Neural cell (in vitro differentiated cells): ENCODE results near the gene LRFN5. TPM values are rescaled to one million over a fixed set of nuclear protein-coding genes. Genes with fewer than 3 reads are reported as not detected.

Experiments
- H2AFZ ChIP-seq: fragments of 200-600, 300-800 bp; sonication (generic), shearing (Covaris generic); 2 replicates; pipeline ENCODE4 v1.6.0; 2014; ENCODE audit warnings: low read depth, mild to moderate bottlenecking, antibody characterized with exemption, low read length, moderate library complexity
- H3F3A ChIP-seq: fragments of 200-600 bp; shearing (Covaris generic); 2 replicates; pipeline ENCODE4 v1.6.1; 2016; ENCODE audit warnings: mild to moderate bottlenecking, moderate library complexity, mixed read lengths, antibody characterized with exemption, low read length; ENCODE audit not compliant: insufficient read depth, poor library complexity, severe bottlenecking
- H3K27ac ChIP-seq: fragments of 200-600, 300-800 bp; sonication (generic), shearing (Covaris generic); 2 replicates; pipeline ENCODE4 v1.5.1; 2014; ENCODE audit warnings: mild to moderate bottlenecking, low read length, moderate library complexity
- H3K27me3 ChIP-seq: fragments of 300-800, 200-600 bp; sonication (generic), shearing (Covaris generic); 2 replicates; pipeline ENCODE4 v1.6.0; 2014; ENCODE audit warnings: mild to moderate bottlenecking, low read depth, low read length, moderate library complexity; ENCODE audit not compliant: insufficient read depth
- H3K36me3 ChIP-seq: fragments of 300-800, 200-600 bp; sonication (generic), shearing (Covaris generic); 2 replicates; pipeline ENCODE4 v1.5.1; 2014; ENCODE audit warnings: mild to moderate bottlenecking, antibody characterized with exemption, low read length, moderate library complexity; ENCODE audit not compliant: insufficient read depth
- H3K4me2 ChIP-seq: fragments of 300-800, 200-600 bp; sonication (generic), shearing (Covaris generic); 2 replicates; pipeline ENCODE4 v1.6.0; 2014; ENCODE audit warnings: mild to moderate bottlenecking, low read length
- H3K4me3 ChIP-seq: fragments of 300-800, 200-600 bp; sonication (generic), shearing (Covaris generic); 2 replicates; pipeline ENCODE4 v1.5.1; 2014; ENCODE audit warnings: mild to moderate bottlenecking, low read length, moderate library complexity
- H3K79me2 ChIP-seq: fragments of 200-600 bp; shearing (Covaris generic); replicated peaks from 2 replicates; pipeline ENCODE4 v1.6.0; 2014; ENCODE audit warnings: mild to moderate bottlenecking, low read length, moderate library complexity; ENCODE audit not compliant: insufficient read depth
- H3K9ac ChIP-seq: fragments of 300-800, 200-600 bp; sonication (generic), shearing (Covaris generic); 2 replicates; pipeline ENCODE4 v1.6.1; 2016; ENCODE audit warnings: mild to moderate bottlenecking, low read length, mixed read lengths
- H3K9me2 ChIP-seq: fragments of 200-600 bp; shearing (Covaris generic); 2 replicates; pipeline ENCODE4 v1.6.1; 2016; ENCODE audit warnings: mild to moderate bottlenecking, low read length, mixed read lengths; ENCODE audit not compliant: insufficient read depth
- H3K9me3 ChIP-seq: fragments of 200-600, 300-800 bp; sonication (generic), shearing (Covaris generic); 2 replicates; pipeline ENCODE4 v1.6.1; 2016; ENCODE audit warnings: mild to moderate bottlenecking, mixed run types, low read length, moderate library complexity, mixed read lengths
- H4K20me1 ChIP-seq: fragments of 200-600 bp; shearing (Covaris generic); 2 replicates; pipeline ENCODE4 v1.6.1; 2016; ENCODE audit warnings: mild to moderate bottlenecking, mixed run types; ENCODE audit not compliant: insufficient read depth
- EP300 ChIP-seq: fragments of 450-650 bp; conservative IDR thresholded peaks from 2 replicates; pipeline ENCODE4 v1.6.1; 2014; ENCODE audit warnings: antibody characterized with exemption, mild to moderate bottlenecking, moderate library complexity; ENCODE audit not compliant: poor library complexity, severe bottlenecking
- EZH2 ChIP-seq: fragments of 200-600, 300-800 bp; shearing (Covaris generic), sonication (generic); IDR thresholded peaks from 2 replicates; pipeline ENCODE4 v1.6.1; 2014; ENCODE audit warnings: antibody characterized with exemption, low read length, borderline replicate concordance, mild to moderate bottlenecking; ENCODE audit not compliant: insufficient read depth, poor library complexity, severe bottlenecking
- MXI1 ChIP-seq: fragments of 450-650 bp; conservative IDR thresholded peaks from 2 replicates; pipeline ENCODE4 v1.6.1; 2014; ENCODE audit warnings: antibody characterized with exemption, mild to moderate bottlenecking; ENCODE audit not compliant: poor library complexity, severe bottlenecking
- POLR2AphosphoS5 ChIP-seq: IDR thresholded peaks from 2 replicates; pipeline ENCODE4 v1.6.1; 2012
- RAD21 ChIP-seq: fragments of 450-650 bp; conservative IDR thresholded peaks from 2 replicates; pipeline ENCODE4 v1.6.1; 2014; ENCODE audit warnings: antibody characterized with exemption, mild to moderate bottlenecking, moderate library complexity
- SMC3 ChIP-seq: fragments of 450-650 bp; conservative IDR thresholded peaks from 2 replicates; pipeline ENCODE4 v1.6.1; 2014; ENCODE audit warnings: antibody characterized with exemption, mild to moderate bottlenecking, moderate library complexity; ENCODE audit not compliant: poor library complexity
- TAF1 ChIP-seq: IDR thresholded peaks from 2 replicates; pipeline ENCODE4 v1.6.1; 2012; ENCODE audit warnings: low read depth
- polyA plus RNA-seq: library from polyadenylated mRNA; depleted of rRNA; stranded (reverse); fragments of >200 nt; gene quantifications from 2 replicates; pipeline ENCODE4 v1.2.3, GENCODE V29; 2014
- TF ChIP-seq, protein P1 (sequence below): IDR thresholded peaks from 2 replicates; pipeline ENCODE4 v1.6.1; 2012; ENCODE audit warnings: borderline replicate concordance
- TF ChIP-seq, protein P2 (sequence below): fragments of 450-650 bp; IDR thresholded peaks from 2 replicates; pipeline ENCODE4 v1.5.1; 2014; ENCODE audit warnings: antibody characterized with exemption, mild to moderate bottlenecking, moderate library complexity; ENCODE audit not compliant: poor library complexity, severe bottlenecking

LRFN5 gene
- polyA plus RNA-seq, 1 donor from 2014 or later, result 24.5 TPM

DNA sequence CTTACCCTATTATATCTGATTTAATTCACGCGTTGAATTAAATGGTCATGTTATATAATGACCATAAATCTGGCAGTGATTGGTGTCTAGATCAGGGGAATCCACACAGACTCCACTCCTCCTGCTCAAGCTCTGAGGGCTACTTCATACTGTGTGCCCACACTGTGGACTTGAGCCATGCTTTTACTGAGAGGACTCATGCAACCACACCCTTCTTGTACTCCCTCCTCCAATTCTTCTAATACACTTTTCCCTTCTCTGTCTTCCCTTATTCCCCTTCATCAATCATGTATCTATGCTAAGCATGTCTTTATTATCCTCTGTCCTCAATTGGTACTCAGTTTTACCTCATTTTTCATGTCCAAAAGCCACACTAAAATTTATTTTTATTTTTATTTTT, 37.7 kb upstream of the LRFN5 start:
- H3K27me3 ChIP-seq, result no peaks in the 10 kb centered on the region

DNA sequence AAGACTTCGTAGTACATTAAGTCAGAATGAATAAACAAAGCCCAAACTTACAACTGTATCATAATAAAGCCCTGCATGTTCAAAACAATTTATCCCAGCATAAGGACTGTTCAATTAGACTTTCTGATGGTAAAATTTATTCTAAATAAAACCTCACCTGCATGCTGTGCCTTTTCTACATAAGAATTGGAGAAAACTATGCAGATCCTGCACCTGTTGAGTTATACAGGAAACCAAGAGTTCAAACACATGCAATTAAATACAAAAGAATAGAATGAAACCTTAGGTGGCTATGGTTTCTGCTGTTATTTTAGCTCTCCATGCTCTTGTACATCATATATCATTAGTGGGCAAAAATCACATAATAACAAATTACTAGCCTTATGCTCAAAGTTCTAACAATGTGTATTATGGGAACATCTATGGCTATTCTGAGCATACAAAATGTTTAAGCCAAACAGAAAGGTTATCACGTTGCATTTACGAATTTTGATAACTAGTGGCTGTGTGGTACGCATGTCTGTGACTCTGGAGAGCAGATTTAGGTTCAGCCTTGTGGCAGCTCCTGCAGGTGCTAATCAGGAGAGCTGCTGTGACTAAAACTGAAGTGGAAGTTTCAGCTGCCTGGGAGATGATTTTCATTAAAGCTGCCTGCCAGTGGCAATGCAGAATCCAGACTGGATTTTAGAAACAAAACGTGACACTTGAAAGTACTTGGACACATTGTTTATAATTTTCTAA, 36.1 kb upstream of the LRFN5 start:
- no peak overlapping the region for H2AFZ ChIP-seq
- H3K9ac ChIP-seq, result no peak overlapping the region
- TF ChIP-seq, protein P1, sequence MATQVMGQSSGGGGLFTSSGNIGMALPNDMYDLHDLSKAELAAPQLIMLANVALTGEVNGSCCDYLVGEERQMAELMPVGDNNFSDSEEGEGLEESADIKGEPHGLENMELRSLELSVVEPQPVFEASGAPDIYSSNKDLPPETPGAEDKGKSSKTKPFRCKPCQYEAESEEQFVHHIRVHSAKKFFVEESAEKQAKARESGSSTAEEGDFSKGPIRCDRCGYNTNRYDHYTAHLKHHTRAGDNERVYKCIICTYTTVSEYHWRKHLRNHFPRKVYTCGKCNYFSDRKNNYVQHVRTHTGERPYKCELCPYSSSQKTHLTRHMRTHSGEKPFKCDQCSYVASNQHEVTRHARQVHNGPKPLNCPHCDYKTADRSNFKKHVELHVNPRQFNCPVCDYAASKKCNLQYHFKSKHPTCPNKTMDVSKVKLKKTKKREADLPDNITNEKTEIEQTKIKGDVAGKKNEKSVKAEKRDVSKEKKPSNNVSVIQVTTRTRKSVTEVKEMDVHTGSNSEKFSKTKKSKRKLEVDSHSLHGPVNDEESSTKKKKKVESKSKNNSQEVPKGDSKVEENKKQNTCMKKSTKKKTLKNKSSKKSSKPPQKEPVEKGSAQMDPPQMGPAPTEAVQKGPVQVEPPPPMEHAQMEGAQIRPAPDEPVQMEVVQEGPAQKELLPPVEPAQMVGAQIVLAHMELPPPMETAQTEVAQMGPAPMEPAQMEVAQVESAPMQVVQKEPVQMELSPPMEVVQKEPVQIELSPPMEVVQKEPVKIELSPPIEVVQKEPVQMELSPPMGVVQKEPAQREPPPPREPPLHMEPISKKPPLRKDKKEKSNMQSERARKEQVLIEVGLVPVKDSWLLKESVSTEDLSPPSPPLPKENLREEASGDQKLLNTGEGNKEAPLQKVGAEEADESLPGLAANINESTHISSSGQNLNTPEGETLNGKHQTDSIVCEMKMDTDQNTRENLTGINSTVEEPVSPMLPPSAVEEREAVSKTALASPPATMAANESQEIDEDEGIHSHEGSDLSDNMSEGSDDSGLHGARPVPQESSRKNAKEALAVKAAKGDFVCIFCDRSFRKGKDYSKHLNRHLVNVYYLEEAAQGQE, result no peak
- TF ChIP-seq TAF1 (no peak), EZH2 (no peak), POLR2AphosphoS5 (no peak), SMC3 (no peak), RAD21 (no peak)

More for the DNA sequence above, 37.7 kb upstream of the LRFN5 start:
- Histone ChIP-seq H3K4me2 (no peak overlapping the region), H3K36me3 (no peaks in the 10 kb centered on the region), H4K20me1 (no peaks in the 10 kb centered on the region), H3K4me3 (no peak overlapping the region), H3K27ac (no peak overlapping the region), H3K9ac (no peak overlapping the region), H3F3A (no peaks in the 10 kb centered on the region), H3K9me2 (no peaks in the 10 kb centered on the region), H3K9me3 (no peaks in the 10 kb centered on the region), H2AFZ (no peak overlapping the region), H3K79me2 (no peaks in the 10 kb centered on the region)
- TF ChIP-seq EZH2 (no peak), TAF1 (no peak), SMC3 (no peak), POLR2AphosphoS5 (no peak), EP300 (no peak), MXI1 (no peak), RAD21 (no peak)
- TF ChIP-seq, protein P2, sequence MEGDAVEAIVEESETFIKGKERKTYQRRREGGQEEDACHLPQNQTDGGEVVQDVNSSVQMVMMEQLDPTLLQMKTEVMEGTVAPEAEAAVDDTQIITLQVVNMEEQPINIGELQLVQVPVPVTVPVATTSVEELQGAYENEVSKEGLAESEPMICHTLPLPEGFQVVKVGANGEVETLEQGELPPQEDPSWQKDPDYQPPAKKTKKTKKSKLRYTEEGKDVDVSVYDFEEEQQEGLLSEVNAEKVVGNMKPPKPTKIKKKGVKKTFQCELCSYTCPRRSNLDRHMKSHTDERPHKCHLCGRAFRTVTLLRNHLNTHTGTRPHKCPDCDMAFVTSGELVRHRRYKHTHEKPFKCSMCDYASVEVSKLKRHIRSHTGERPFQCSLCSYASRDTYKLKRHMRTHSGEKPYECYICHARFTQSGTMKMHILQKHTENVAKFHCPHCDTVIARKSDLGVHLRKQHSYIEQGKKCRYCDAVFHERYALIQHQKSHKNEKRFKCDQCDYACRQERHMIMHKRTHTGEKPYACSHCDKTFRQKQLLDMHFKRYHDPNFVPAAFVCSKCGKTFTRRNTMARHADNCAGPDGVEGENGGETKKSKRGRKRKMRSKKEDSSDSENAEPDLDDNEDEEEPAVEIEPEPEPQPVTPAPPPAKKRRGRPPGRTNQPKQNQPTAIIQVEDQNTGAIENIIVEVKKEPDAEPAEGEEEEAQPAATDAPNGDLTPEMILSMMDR, result no peak
- TF ChIP-seq, protein P1, result no peak

More for the DNA sequence above, 36.1 kb upstream of the LRFN5 start:
- H3K9me2 ChIP-seq, result no peaks in the 10 kb centered on the region
- no peaks in the 10 kb centered on the region for H3K27me3 ChIP-seq
- no peaks in the 10 kb centered on the region for H3F3A ChIP-seq
- no peaks in the 10 kb centered on the region for H3K9me3 ChIP-seq
- no peak overlapping the region for H3K4me3 ChIP-seq
- H3K27ac ChIP-seq, result no peak overlapping the region
- H3K4me2 ChIP-seq, result no peak overlapping the region
- H3K79me2 ChIP-seq, result no peaks in the 10 kb centered on the region
- H4K20me1 ChIP-seq, result no peaks in the 10 kb centered on the region
- H3K36me3 ChIP-seq, result no peaks in the 10 kb centered on the region
